Left kidney (tissue), 8 donors: ENCODE data around the gene PMAIP1. TPM values are rescaled to one million over a fixed set of nuclear protein-coding genes. Genes with fewer than 3 reads are reported as not detected.
"Not testable (repeated sequence)": the region's sequence is repeated elsewhere in the genome, so short reads cannot be mapped to it uniquely, and the experiment has no call there.

Experiments used
- DNase-seq: peaks from one replicate; pipeline ENCODE4 v3.0.0-alpha.2; 2013
- long read RNA-seq, 8 donors: transcript quantifications; one replicate each; lab custom pipeline, GENCODE V29; 2026
- polyA plus RNA-seq: library from polyadenylated mRNA; unstranded; fragments of 120-200 nt; gene quantifications from one replicate; pipeline ENCODE4 v1.2.1, GENCODE V29; 2013; ENCODE audit not compliant: insufficient read length

The PMAIP1 gene
- polyA plus RNA-seq: 3.6 TPM
- long read RNA-seq, donor 1, partial matches to known transcripts: 0 of 4 reads
- long read RNA-seq, donor 1, other reads (novel, unspliced or antisense): 0 of 4 reads
- long read RNA-seq, donor 2, partial matches to known transcripts: 0 of 3 reads
- long read RNA-seq, donor 2, other reads (novel, unspliced or antisense): 0 of 3 reads
- long read RNA-seq, donor 3, partial matches to known transcripts: 0 of 3 reads
- long read RNA-seq, donor 3, other reads (novel, unspliced or antisense): 0 of 3 reads
- long read RNA-seq, donor 4: 0 reads
- long read RNA-seq, donor 5, partial matches to known transcripts: 0 of 2 reads
- long read RNA-seq, donor 5, other reads (novel, unspliced or antisense): 0 of 2 reads
- long read RNA-seq, donor 6, transcript PMAIP1-202 (2 exons, 1,948 nt): major isoform, 5 of 5 reads
- long read RNA-seq, donor 6, partial matches to known transcripts: 0 of 5 reads
- long read RNA-seq, donor 6, other reads (novel, unspliced or antisense): 0 of 5 reads
- long read RNA-seq, donor 7, partial matches to known transcripts: 0 of 3 reads
- long read RNA-seq, donor 7, other reads (novel, unspliced or antisense): 0 of 3 reads
- long read RNA-seq, donor 8, partial matches to known transcripts: 0 of 1 reads
- long read RNA-seq, donor 8, other reads (novel, unspliced or antisense): 0 of 1 reads

DNA sequence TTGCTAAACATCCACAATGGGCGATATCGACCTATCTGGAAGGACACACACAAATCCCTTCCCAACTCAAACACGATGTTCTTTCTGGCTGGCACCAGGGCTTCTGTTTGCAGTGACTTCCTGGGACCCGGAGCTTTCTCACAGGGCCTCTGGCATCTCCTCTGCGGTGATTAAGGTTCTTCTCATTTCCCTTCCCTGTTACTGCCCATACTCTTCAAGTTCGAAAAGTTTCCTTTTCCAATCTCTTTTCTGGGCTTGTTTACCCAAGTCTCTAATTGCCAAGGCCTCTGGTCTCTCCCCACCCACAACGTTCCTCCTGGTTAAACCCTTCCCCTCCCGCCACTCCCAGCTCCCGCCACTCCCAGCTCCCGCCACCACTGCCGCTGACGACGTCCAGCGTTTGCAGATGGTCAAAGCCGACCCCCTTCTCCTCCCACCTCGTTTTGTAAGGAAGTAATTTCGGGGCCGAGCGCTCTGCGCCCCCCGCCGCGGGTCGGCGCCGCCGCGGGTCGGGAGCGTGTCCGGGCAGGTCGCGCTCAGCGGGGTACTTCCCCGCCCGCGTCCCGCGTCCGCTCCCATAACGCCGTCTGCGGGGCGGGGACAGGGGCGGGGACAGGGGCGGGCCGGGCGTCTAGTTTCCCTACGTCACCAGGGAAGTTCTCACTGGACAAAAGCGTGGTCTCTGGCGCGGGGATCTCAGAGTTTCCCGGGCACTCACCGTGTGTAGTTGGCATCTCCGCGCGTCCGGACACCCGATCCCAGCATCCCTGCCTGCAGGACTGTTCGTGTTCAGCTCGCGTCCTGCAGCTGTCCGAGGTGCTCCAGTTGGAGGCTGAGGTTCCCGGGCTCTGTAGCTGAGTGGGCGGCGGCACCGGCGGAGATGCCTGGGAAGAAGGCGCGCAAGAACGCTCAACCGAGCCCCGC, at the start of gene PMAIP1:
PMAIP1 (plus strand) TSS at position 699 of the 924 bp plus-strand sequence; CDS start at position 881, 182 bp downstream.
- peak; percentile 89 for DNase-seq

DNA sequence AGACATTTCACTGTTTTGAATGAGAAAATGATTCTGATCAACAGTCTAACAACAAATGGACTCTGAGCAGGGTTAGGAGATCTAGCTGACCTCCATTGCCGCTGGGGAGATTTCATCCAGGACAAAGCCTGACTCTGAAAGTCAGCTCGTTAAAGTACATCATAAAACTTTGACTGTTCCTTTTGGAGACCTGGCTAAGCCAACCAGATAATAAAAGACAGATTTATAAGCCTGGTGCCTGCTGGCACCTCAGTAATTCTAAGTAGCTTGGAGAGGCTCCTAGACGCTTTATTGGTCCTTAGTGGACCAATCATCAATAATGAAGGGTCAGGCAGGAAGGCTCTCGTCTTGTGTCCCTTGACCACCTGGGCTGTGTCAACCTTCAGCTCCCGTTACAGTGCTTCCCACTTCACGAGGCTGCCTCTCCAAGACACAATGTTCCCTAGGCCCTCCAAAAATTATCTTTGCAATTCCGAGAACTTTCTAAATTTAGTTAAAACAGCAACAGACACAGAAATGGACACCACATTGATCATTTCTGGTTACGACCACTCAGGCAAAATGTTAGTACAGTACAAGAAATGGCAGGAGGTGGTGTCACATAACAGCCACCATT, 47.9 kb upstream of the PMAIP1 start:
- DNase-seq: no peak

DNA sequence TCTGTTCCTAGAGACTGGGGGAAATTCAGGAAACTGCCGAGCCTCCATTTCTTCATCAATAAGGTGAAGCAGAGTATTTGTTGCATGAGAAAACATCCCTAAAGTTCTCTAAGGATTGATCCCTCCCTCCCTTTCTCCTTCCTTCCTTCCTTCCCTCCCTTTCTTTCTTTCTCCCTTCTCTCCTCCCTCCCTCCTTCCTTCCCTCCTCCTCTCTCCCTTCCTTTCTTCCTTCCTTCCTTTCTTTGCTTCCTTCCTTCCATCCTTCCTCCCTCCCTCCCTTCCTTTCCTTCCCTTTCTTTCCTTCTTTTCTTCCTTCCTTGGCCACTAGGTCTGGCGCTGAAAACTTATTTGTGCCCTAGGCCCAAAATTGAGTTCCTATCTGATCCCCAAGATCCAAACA, 47.2 kb upstream of the PMAIP1 start:
- DNase-seq: no peak

DNA sequence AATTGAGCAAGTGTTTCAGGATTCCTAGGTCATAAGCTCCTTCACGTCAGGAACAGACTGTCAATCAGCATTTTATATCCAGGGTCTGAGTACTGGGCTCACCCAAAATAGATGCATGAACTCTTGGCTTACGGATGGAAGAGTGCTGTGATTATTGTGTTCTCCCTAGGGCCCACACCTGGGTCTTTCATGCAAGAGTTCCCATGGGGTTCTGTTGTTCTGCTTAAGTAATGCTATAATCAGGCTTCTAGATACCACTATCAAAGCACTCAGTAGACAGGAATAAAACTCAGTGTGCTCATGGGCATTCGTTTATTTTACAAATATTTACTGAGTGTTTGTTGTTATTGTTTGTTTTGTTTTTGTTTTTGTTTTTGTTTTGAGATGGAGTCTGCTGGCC, 46.4 kb upstream of the PMAIP1 start:
- no peak for DNase-seq

DNA sequence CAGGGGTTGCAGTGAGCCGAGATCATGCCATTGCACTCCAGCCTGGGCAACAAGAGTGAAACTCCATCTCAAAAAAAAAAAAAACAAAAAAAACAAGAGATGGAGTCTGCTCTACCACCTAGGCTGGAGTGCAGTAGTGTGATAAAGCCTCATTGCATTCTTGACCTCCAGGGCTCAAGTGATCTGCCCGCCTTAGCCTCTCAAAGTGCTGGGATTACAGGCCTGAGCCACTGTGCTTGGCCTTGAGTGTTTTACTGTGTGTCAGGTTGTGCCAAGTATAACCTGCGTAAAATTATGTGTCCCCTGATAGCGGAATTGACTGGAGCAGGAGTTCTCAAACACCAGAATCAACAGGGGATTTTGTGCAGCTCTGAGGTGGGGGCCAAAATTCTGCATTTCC, 45.8 kb upstream of the PMAIP1 start:
- DNase-seq: not testable (repeated sequence)

DNA sequence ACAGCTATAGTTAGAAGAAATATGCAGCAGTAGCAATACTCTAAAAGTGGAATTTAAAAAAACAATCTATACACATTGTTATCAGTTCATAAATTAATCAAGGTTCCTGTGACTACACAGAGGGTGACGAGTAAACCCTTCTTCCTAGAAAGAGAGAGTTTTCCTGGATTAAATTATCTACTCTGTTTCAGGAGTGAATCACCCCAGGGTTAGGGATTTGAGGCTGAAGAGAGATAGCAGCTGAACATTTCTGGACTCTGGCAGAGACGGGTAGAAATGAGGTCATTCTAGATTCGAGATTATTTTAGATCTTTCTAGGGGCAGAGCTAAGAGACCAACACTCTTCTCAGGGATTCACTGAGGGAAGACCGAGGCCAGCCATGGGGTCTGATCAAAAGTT, 38.8 kb upstream of the PMAIP1 start:
- DNase-seq: no peak

DNA sequence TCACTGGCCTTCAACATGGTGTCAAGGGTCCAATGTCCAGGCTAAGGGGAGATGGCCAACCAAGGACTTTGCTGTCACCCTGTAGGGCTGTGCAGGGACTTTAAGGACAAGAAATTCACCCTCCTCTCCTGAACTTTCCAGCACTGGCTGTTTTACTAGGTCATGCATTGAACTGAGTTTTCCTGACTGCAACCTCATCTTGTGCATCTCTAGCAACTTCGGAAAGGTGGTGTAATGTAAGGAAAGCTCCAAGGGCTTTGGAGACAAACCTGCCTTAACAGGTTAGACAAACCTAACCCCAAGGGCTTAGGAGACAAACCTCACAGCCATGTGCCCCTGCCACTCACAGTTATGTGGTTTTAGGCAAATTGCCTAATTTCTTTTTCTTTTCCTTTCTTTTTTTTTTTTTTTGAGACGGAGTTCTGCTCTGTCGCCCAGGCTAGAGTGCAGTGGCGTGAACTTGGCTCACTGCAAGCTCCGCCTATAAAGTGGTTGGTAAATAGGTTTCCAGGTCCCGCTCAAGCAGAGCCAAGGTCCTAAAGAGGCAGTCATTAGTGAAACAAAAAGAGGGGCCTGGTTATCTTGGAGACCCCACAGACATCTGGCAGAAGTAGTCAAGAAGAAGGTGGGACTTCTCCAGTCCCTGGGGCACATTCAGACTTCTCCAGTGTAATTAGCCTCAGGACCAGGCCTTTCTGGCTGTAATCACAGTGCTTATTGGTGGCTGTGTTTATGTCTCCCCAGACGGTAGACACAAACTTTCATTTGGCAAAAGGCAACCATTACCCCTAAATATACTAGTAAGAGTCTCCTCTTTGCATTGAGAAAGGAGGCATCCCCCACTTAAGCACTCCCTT, 37.6 kb upstream of the PMAIP1 start:
- no peak for DNase-seq

DNA sequence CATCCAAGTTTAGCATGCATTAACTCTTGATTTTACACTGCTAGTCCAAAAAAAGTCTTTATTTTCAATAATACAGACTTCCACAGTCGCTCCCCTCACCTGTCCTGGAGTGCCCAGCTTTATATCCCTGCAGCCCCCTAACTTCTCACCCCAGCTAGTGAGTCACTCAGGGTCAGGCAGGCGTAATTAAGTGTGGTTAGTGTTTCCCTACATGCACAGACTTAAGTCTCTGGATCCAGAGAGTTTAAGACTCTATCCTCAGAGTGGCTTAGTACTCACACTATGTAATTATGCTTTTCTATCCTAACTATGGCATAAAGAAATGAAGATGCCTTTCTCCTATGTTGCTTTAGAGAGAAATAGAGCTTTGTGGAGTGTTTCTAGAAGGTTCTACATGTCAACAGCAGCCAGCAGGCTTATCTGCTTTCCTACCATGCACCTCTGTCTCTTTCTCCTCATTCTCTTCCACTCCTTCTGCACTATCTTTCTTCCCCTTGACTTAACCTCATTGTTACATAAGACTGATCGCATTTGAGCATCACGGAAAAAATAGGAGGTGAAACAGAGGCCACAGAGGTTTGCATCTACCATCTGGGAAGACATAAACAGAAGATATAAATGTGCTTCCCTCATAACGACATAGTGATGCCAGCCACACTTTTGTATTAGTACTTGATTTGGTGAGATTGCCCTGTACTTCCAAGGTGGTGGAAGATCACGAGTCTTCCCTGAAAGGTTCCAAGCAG, 34.4 kb upstream of the PMAIP1 start:
- DNase-seq: no peak

DNA sequence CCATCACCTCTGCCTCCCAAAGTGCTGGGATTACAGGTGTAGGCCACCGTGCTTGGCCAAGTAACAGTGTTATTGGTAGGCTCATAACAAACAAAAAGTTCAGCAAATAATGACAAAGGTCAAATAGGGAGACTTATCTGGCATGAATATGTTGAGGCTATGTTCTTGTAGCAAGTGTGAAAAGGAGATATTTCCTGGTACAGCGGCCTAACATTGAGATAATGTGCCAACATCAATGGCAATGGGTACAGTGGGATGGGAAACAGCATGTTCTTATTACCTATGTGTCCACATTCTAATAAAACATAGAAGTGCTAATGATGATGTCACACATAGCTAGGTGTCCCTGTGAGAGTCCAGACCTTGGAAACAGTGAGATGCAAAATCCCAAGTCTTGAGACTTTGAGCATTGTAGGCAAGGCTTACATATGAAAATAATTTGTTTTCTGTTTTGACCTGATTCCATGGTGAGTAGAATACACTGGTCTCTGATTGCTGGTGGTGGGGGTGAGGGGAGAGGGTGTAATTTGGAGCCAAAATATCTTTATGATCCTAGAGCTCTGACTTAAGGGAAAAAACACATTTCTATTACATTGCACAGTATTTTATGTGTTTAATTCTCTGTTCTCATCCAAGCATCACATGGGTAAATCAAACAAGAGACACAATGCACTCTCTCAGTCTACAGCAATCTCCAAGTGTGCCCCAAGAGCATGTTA, 33.1 kb upstream of the PMAIP1 start:
- no peak for DNase-seq

DNA sequence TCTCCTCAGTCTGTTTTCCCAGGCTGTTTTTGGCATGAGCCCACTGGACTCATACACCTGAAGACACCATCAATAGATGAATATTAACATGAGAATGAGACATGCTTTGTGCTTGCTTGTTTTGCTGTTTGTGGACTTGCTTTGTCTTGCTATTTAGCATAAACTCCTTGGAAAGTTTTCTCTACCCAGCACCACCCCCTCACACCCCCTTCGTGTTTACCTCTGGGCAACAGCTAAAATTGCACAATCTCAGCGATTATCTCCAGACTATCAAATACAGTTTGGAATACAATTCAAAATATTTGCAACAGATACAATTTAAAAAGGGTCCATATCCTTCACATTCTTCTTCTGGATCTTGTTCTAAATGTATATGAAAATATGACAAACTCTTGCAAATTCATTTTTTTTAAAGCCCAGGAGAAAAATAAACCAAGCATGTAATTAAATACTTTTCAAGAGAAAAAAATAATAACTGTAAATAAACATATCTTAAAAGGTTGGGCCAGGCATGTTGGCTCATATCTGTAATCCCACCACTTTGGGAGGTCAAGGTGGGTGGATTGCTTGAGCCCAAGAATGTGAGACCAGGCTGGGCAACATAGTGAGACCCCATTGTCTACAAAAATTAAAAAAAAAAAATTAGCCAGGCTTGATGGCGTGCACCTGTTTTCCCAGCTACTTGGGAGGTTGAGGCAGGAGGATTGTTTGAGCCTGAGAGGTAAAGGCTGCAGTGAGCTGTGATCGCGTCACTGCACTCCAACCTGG, 32.3 kb upstream of the PMAIP1 start:
- no peak for DNase-seq

DNA sequence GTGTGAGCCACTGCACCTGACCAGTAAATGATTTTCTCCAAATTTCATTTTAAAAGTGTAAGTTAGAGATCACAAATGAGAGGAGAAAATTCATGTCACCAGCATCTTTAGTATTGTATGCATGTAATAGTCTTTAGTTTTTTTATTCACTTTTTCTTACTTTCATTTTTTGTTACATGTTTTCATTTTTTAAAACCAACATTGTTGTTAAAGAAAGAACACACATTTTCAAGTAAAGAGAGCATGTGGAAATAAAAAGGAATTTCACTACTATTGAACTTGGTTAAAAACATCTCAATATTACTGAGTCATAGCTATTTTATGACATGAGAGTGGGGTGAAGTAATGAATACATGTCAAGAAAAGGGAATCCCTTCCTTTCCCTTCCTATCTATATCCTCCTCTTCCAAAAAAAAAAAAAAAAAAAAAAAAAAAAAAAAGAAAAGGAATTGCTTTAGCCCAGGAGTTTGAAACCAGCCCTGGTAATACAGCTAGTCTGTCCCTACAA, 29.1 kb upstream of the PMAIP1 start:
- no peak for DNase-seq

DNA sequence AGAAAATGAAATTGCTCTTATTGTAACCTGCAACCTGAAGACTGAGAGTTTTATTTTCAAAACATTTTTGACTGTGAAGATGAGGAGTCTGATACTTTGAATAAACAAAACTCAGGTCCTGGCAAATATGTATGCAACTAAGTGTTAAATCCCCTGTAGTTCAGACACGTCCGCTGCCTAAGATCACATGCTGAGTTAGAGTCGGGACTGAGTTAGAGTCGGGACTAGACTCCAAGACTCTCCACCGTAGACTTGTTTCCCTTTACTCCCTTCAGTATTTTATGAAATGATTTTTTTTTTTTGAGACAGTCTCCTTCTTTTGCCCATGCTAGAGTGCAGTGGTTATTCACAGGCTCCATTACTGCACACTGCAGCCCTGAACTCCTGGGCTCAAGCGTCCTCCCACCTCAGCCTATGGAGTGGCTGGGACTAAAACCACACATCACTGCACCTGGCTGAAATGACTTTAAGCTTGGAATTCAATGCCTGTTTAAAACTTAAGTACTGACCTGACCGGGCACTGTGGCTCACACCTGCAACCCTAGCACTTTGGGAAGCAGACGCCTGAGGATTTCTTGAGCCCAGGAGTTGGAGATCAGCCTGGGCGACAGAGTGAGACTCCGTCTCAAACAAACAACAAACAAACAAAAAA, 28.0 kb upstream of the PMAIP1 start:
- DNase-seq: peak; percentile 19

DNA sequence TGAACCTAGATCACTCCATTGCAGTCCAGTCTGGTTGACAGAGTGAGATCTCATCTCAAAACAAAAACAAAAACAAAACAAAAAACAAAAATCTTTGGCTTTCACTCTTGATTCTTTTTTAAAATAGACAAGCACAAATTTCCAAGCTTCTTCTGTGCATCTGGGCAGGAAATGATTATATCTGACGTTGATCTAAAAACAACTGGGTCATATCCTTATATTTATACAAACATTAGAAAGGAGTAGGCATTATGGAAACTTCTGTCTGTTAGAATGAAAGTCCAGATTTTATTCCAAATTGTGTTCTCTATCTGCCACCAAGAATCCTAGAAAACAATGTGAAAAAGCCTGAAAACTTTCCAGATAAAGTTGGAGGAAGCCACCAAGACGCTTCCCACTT, 26.2 kb upstream of the PMAIP1 start:
- DNase-seq: no peak

DNA sequence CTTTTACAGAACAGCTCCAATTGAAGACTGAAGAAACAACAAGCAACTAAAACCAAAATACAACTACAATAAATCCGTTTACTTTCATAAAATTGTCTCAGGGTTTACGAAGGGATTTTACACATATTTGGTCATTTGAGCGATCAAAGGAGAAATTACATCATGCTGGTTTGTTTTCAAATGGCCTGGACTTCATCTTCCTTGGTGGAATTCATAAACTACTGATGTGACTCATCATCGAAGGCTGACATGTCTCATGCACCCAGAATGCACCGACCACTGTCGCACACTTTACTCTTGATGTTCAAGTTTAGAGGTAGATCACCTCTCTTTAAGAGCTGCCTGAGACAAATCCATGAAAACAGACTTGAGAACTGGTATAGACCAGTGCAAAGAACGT, 25.6 kb upstream of the PMAIP1 start:
- no peak for DNase-seq

DNA sequence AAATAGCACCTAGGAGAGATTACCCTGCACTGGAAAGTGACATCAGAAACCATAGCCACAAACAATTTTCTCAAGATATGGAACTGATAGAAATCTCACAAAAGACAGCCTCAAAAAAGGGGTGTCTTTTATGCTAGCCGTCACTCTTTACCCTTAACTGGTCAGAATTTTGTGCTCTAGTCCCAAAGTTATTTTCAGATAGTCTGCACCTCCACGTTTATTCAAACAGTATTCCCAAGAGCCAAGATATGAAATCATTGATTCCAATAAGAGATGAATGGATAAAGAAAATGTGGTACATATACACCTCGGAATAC, 23.5 kb upstream of the PMAIP1 start:
- DNase-seq: no peak

DNA sequence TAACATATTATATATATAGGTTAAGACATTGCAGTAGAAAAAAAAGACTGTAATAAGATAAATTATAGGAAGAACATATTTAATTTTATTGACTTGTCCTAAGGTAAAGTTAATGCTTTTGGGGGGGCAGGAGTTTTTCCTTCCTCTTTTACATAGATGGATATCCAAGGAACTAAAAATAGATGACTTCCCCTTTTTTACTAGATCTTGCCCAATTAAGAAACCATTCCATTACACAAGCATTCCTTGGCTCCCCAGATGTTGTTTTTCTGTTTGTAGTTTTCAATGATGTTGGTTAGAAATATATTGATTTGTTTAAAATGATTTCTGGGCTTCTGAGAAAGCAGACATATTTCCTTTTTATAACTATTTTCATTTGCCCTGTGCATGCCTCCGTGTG, 22.4 kb upstream of the PMAIP1 start:
- no peak for DNase-seq

DNA sequence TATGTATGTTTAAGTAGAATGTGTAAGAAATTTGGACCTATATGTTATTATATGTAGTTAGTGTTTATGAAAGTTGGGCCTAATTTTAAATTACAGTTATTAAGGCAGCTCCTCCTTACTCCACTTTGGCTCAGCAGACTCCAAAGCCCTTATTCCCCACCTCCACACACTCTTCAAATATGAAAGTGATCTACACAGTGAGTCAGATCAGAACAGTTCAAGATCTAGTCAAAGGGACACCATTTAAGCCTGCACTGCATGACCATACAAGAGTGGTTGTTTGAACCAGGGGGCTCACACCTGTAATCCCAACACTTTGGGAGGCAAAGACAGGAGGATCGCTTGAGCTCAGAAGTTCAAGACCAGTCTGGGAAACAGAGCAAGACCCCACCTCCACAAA, 21.2 kb upstream of the PMAIP1 start:
- no peak for DNase-seq
